Measurements from ENCODE around the gene ZNF229. TPM values are rescaled to one million over a fixed set of nuclear protein-coding genes. Genes with fewer than 3 reads are reported as not detected.
"Not testable (repeated sequence)": the region's sequence is repeated elsewhere in the genome, so short reads cannot be mapped to it uniquely, and the experiment has no call there.

Gene ZNF229
- 10.8 and 19.5 TPM in 2 replicates for total RNA-seq

GRCh38 chr19:44447916-44448674, at the start of gene ZNF229:
Gene ZNF229, minus strand, starts transcription at chr19:44448472. Its CDS starts 5,625 bp downstream, at chr19:44442847.
- Histone ChIP-seq H3K27me3 (ENCODE audit: control insufficient read depth, insufficient read depth, low read length) (no peaks in the 10 kb centered on the region), H3K36me3 (ENCODE audit: control insufficient read depth, insufficient read depth, low read length) (no peaks in the 10 kb centered on the region), H3K4me3 (ENCODE audit: low read depth, low read length) (peak within 1 kb of the TSS; percentile 79)
- DNase-seq (ENCODE audit: low read depth) = peak; percentile 91
- no peak for TF ChIP-seq CTCF (IDR thresholded peaks at IDR 0.05; ENCODE audit: insufficient read depth, low read length, severe bottlenecking)
- FAIRE-seq = peak; percentile 86

- DNase-seq (ENCODE audit: low read depth) (no peak), FAIRE-seq (no peak)
- peaks cover 12% of the 10 kb centered on the region for H3K36me3 ChIP-seq (ENCODE audit: control insufficient read depth, insufficient read depth, low read length)
- H3K4me3 ChIP-seq (ENCODE audit: low read depth, low read length) = no peak overlapping the region
- no peaks in the 10 kb centered on the region for H3K27me3 ChIP-seq (ENCODE audit: control insufficient read depth, insufficient read depth, low read length)
- TF ChIP-seq CTCF (IDR thresholded peaks at IDR 0.05; ENCODE audit: insufficient read depth, low read length, severe bottlenecking) = no peak
Observed at GRCh38 chr19:44496711-44497110, 48.4 kb upstream of the ZNF229 start.

GRCh38 chr19:44476559-44477408, 28.5 kb upstream of the ZNF229 start:
- no peak for TF ChIP-seq CTCF (IDR thresholded peaks at IDR 0.05; ENCODE audit: insufficient read depth, low read length, severe bottlenecking)
- peaks cover 8% of the 10 kb centered on the region for H3K36me3 ChIP-seq (ENCODE audit: control insufficient read depth, insufficient read depth, low read length)
- DNase-seq (ENCODE audit: low read depth) (peak; percentile 12), FAIRE-seq (no peak)
- no peak overlapping the region for H3K4me3 ChIP-seq (ENCODE audit: low read depth, low read length)
- H3K27me3 ChIP-seq (ENCODE audit: control insufficient read depth, insufficient read depth, low read length) = no peaks in the 10 kb centered on the region

GRCh38 chr19:44468730-44469129, 20.5 kb upstream of the ZNF229 start:
- FAIRE-seq; DNase-seq (ENCODE audit: low read depth); H3K27me3 ChIP-seq (ENCODE audit: control insufficient read depth, insufficient read depth, low read length): not testable (repeated sequence)

GRCh38 chr19:44462600-44463286, 14.5 kb upstream of the ZNF229 start:
- FAIRE-seq; H3K4me3 ChIP-seq (ENCODE audit: low read depth, low read length); H3K36me3 ChIP-seq (ENCODE audit: control insufficient read depth, insufficient read depth, low read length); DNase-seq (ENCODE audit: low read depth); H3K27me3 ChIP-seq (ENCODE audit: control insufficient read depth, insufficient read depth, low read length): not testable (repeated sequence)

More at GRCh38 chr19:44468730-44469129, 20.5 kb upstream of the ZNF229 start:
- not testable (repeated sequence) for H3K36me3 ChIP-seq (ENCODE audit: control insufficient read depth, insufficient read depth, low read length); H3K4me3 ChIP-seq (ENCODE audit: low read depth, low read length)

GRCh38 chr19:44456016-44456415, 7.7 kb upstream of the ZNF229 start:
- not testable (repeated sequence) for H3K36me3 ChIP-seq (ENCODE audit: control insufficient read depth, insufficient read depth, low read length); DNase-seq (ENCODE audit: low read depth); H3K4me3 ChIP-seq (ENCODE audit: low read depth, low read length); H3K27me3 ChIP-seq (ENCODE audit: control insufficient read depth, insufficient read depth, low read length); FAIRE-seq

GRCh38 chr19:44455100-44455499, 6.8 kb upstream of the ZNF229 start:
- DNase-seq (ENCODE audit: low read depth) = peak; percentile 20
- no peaks in the 10 kb centered on the region for H3K27me3 ChIP-seq (ENCODE audit: control insufficient read depth, insufficient read depth, low read length)
- H3K36me3 ChIP-seq (ENCODE audit: control insufficient read depth, insufficient read depth, low read length) = no peaks in the 10 kb centered on the region
- FAIRE-seq = no peak
- TF ChIP-seq CTCF (IDR thresholded peaks at IDR 0.05; ENCODE audit: insufficient read depth, low read length, severe bottlenecking) = no peak
- H3K4me3 ChIP-seq (ENCODE audit: low read depth, low read length) = no peak overlapping the region
